ENCODE data around the gene BRF1.

DNA sequence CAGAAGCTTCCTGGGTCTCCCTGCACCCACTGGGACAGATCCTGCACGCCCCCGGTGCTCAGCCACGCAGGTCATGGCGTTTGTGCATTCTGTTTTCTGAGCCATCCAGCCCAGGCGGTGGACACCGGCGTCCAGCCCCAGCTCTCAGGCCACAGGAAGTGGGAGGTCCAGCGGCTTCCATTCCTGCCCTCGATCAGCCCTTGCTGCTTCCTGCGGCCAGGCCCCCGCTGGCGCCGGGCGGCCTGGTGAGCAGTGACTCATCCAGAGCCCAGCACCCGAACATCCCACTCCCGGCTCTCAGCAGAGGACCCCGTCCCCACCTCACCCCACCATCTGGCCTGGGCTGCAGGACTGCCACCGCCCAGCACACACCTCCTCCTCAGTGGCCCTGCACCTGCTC lies 101.7 kb downstream of the BRF1 start:
- TF ChIP-seq, protein P1, sequence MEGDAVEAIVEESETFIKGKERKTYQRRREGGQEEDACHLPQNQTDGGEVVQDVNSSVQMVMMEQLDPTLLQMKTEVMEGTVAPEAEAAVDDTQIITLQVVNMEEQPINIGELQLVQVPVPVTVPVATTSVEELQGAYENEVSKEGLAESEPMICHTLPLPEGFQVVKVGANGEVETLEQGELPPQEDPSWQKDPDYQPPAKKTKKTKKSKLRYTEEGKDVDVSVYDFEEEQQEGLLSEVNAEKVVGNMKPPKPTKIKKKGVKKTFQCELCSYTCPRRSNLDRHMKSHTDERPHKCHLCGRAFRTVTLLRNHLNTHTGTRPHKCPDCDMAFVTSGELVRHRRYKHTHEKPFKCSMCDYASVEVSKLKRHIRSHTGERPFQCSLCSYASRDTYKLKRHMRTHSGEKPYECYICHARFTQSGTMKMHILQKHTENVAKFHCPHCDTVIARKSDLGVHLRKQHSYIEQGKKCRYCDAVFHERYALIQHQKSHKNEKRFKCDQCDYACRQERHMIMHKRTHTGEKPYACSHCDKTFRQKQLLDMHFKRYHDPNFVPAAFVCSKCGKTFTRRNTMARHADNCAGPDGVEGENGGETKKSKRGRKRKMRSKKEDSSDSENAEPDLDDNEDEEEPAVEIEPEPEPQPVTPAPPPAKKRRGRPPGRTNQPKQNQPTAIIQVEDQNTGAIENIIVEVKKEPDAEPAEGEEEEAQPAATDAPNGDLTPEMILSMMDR (IDR thresholded peaks at IDR 0.05; ENCODE audit: insufficient read depth, low read length, poor library complexity, severe bottlenecking), result no peak
- TF ChIP-seq EZH2phosphoT487 (conservative IDR thresholded peaks at IDR 0.05; ENCODE audit: low read length), result no peak

Data from SU-DHL-6 (cell line).